GM23338 (cell line): Measurements from ENCODE around the gene CCDC38. TPM values are rescaled to one million over a fixed set of nuclear protein-coding genes. Genes with fewer than 3 reads are reported as not detected.

ENCODE experiments used
- ATAC-seq: fragments of 200-7000 bp; cut with Tn5 transposase; 3 replicates; pipeline ENCODE4 v1.9.1; 2020
- DNase-seq: peaks from one replicate; pipeline ENCODE4 v3.0.0-alpha.2; 2015; ENCODE audit warnings: low spot score
- H2AFZ ChIP-seq: fragments of 200-600 bp; sonication (generic); 2 replicates; pipeline ENCODE4 v1.8.0; 2016; ENCODE audit warnings: antibody characterized with exemption, mild to moderate bottlenecking, moderate library complexity
- H3F3A ChIP-seq: fragments of 200-600 bp; sonication (generic); replicated peaks from 2 replicates; pipeline ENCODE4 v1.8.0; 2017; ENCODE audit warnings: antibody characterized with exemption, mixed run types, low read depth
- H3K27ac ChIP-seq: fragments of 200-600 bp; sonication (generic); 2 replicates; pipeline ENCODE4 v1.6.1; 2016; ENCODE audit warnings: low read depth
- H3K27me3 ChIP-seq: fragments of 200-600 bp; sonication (generic); 2 replicates; pipeline ENCODE4 v1.8.0; 2016; ENCODE audit warnings: mild to moderate bottlenecking, mixed run types, moderate library complexity; ENCODE audit not compliant: insufficient read depth
- H3K36me3 ChIP-seq: fragments of 200-600 bp; sonication (generic); 2 replicates; pipeline ENCODE4 v1.8.0; 2016; ENCODE audit warnings: mild to moderate bottlenecking; ENCODE audit not compliant: insufficient read depth
- H3K4me1 ChIP-seq: fragments of 200-600 bp; sonication (generic); 2 replicates; pipeline ENCODE4 v1.8.0; 2016; ENCODE audit warnings: mild to moderate bottlenecking, moderate library complexity; ENCODE audit not compliant: insufficient read depth
- H3K4me2 ChIP-seq: fragments of 200-600 bp; sonication (generic); 2 replicates; pipeline ENCODE4 v1.7.1; 2017; ENCODE audit warnings: mixed run types
- H3K4me3 ChIP-seq: fragments of 200-600 bp; sonication (generic); 2 replicates; pipeline ENCODE4 v1.6.1; 2016; ENCODE audit warnings: mixed run types
- H3K79me2 ChIP-seq: fragments of 200-600 bp; sonication (generic); replicated peaks from 2 replicates; pipeline ENCODE4 v1.8.0; 2017; ENCODE audit warnings: mild to moderate bottlenecking; ENCODE audit not compliant: insufficient read depth
- H3K9me2 ChIP-seq: fragments of 200-600 bp; sonication (generic); 2 replicates; pipeline ENCODE4 v1.8.0; 2017; ENCODE audit not compliant: insufficient read depth
- H4K20me1 ChIP-seq: fragments of 200-600 bp; sonication (generic); replicated peaks from 2 replicates; pipeline ENCODE4 v1.8.0; 2017; ENCODE audit warnings: mild to moderate bottlenecking; ENCODE audit not compliant: insufficient read depth
- H3K27ac Mint-ChIP-seq: 2 replicates; pipeline ENCODE4 v1.8.0; 2020; ENCODE audit warnings: inconsistent platforms, mild to moderate bottlenecking, moderate library complexity, mixed read lengths
- H3K27me3 Mint-ChIP-seq: 3 replicates; pipeline ENCODE4 v1.8.0; 2022; ENCODE audit warnings: low read depth, mild to moderate bottlenecking, moderate library complexity, mixed read lengths, inconsistent platforms; ENCODE audit not compliant: insufficient read depth, poor library complexity
- H3K36me3 Mint-ChIP-seq: 3 replicates; pipeline ENCODE4 v1.8.0; 2021; ENCODE audit warnings: low read depth, mild to moderate bottlenecking, inconsistent platforms, moderate library complexity, mixed read lengths
- H3K4me1 Mint-ChIP-seq: 3 replicates; pipeline ENCODE4 v1.8.0; 2020; ENCODE audit warnings: mild to moderate bottlenecking, inconsistent platforms, mixed read lengths
- H3K4me3 Mint-ChIP-seq: 3 replicates; pipeline ENCODE4 v1.8.0; 2021; ENCODE audit warnings: moderate library complexity, mild to moderate bottlenecking, inconsistent platforms, mixed read lengths
- H3K9me3 Mint-ChIP-seq: 3 replicates; pipeline ENCODE4 v1.8.0; 2020; ENCODE audit warnings: moderate library complexity, mild to moderate bottlenecking, inconsistent platforms, mixed read lengths
- EZH2 ChIP-seq: fragments of 200-600 bp; sonication (generic); IDR thresholded peaks from one replicate; pipeline ENCODE4 v1.8.0; 2017; ENCODE audit warnings: antibody characterized with exemption, mild to moderate bottlenecking, low read depth; ENCODE audit not compliant: unreplicated experiment
- EZH2phosphoT487 ChIP-seq: fragments of 200-600 bp; sonication (generic); IDR thresholded peaks from one replicate; pipeline ENCODE4 v1.8.1; 2018; ENCODE audit warnings: antibody characterized with exemption; ENCODE audit not compliant: unreplicated experiment
- JUNB ChIP-seq: IDR thresholded peaks from one replicate; pipeline ENCODE4 v1.6.1; 2016; ENCODE audit warnings: antibody characterized with exemption; ENCODE audit not compliant: unreplicated experiment
- NANOG ChIP-seq: IDR thresholded peaks from 2 replicates; pipeline ENCODE4 v1.6.1; 2016; ENCODE audit warnings: antibody characterized with exemption, borderline replicate concordance
- STAT1 ChIP-seq: IDR thresholded peaks from one replicate; pipeline ENCODE4 v1.6.1; 2016; ENCODE audit warnings: antibody characterized with exemption; ENCODE audit not compliant: unreplicated experiment
- ZNF114 ChIP-seq: fragments of 250-450 bp; sonication (Bioruptor Pico); IDR thresholded peaks from 2 replicates; pipeline ENCODE4 v1.5.0; 2020; ENCODE audit warnings: mild to moderate bottlenecking, moderate library complexity
- ZNF331 ChIP-seq: fragments of 250-450 bp; sonication (Bioruptor Pico); IDR thresholded peaks from 2 replicates; pipeline ENCODE4 v1.5.0; 2020; ENCODE audit warnings: low read depth, mild to moderate bottlenecking, moderate library complexity
- polyA plus RNA-seq: library from polyadenylated mRNA; unstranded; fragments of >200 nt; fragmentation: Nextera tagmentation; extraction: Ambion mirVana; gene quantifications from 2 replicates; pipeline ENCODE4 v1.2.1, GENCODE V29; 2016
- total RNA-seq: library from RNA; depleted of rRNA; stranded (reverse); fragments of >200 nt; shearing (Covaris generic); gene quantifications from 2 replicates; pipeline ENCODE4 v1.2.3, GENCODE V29; 2014
- TF ChIP-seq, protein P1 (sequence below): IDR thresholded peaks from 2 replicates; pipeline ENCODE4 v1.6.1; 2016; ENCODE audit warnings: antibody characterized with exemption
- TF ChIP-seq, protein P2 (sequence below): fragments of 250-450 bp; sonication (Bioruptor Pico); IDR thresholded peaks from 2 replicates; pipeline ENCODE4 v1.5.0; 2020; ENCODE audit warnings: mild to moderate bottlenecking, moderate library complexity
- TF ChIP-seq, protein P3 (sequence below): IDR thresholded peaks from one replicate; pipeline ENCODE4 v1.6.1; 2018; ENCODE audit warnings: antibody characterized with exemption; ENCODE audit not compliant: unreplicated experiment
- TF ChIP-seq, protein P4 (sequence below), 2 experiments: fragments of 200-600 bp in 1 of 2; sonication (generic) in 1 of 2; conservative IDR thresholded peaks; 2 replicates each; pipeline versions ENCODE4 v1.5.1 to v1.6.1; 2016 to 2017; ENCODE audit warnings: antibody characterized with exemption in 2 of 2, low read depth in 2 of 2, mild to moderate bottlenecking in 2 of 2, moderate library complexity in 1 of 2

The CCDC38 gene
- total and polyA plus RNA-seq, 2 experiments from 2014 or later: not detected

DNA sequence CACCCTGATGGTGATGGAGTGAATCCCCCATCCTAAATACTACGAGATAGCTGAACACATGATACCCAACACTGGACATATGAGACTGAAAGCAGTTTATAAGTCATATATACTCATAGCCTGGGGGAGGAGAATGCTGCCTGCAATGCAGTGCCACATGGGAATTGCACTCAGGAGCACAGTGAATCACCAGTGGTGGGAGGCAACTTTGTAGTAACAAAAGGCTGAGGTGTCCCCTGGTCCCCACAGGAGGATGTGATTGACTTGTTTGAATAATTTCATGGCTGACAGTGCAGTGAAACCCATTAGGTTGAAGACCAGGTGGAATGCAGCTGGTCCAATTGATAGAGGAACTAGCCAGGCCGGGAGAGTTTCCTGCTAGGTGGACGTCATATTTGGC, 20.2 kb downstream of the CCDC38 start:
- Histone ChIP-seq H3K4me2 (no peak overlapping the region), H3K4me3 (no peak overlapping the region), H2AFZ (no peak overlapping the region), H3K27ac (no peak overlapping the region), H3K27me3 (no peaks in the 10 kb centered on the region), H3F3A (no peaks in the 10 kb centered on the region), H3K36me3 (no peaks in the 10 kb centered on the region), H3K79me2 (no peaks in the 10 kb centered on the region), H3K9me2 (no peaks in the 10 kb centered on the region), H3K4me1 (no peaks in the 10 kb centered on the region), H4K20me1 (no peaks in the 10 kb centered on the region)
- Mint-ChIP-seq H3K27ac (no peak overlapping the region), H3K4me3 (no peak overlapping the region), H3K27me3 (peaks cover 6% of the 10 kb centered on the region), H3K36me3 (no peaks in the 10 kb centered on the region), H3K4me1 (no peaks in the 10 kb centered on the region), H3K9me3 (peaks cover 3% of the 10 kb centered on the region; the same call in 1 of the 3 replicates)
- ATAC-seq (no peak), DNase-seq (no peak)
- TF ChIP-seq EZH2phosphoT487 (no peak), NANOG (no peak), JUNB (no peak), EZH2 (no peak), ZNF331 (CRISPR knock-in tag) (no peak), ZNF114 (CRISPR knock-in tag) (no peak), STAT1 (no peak)
- TF ChIP-seq, protein P1, sequence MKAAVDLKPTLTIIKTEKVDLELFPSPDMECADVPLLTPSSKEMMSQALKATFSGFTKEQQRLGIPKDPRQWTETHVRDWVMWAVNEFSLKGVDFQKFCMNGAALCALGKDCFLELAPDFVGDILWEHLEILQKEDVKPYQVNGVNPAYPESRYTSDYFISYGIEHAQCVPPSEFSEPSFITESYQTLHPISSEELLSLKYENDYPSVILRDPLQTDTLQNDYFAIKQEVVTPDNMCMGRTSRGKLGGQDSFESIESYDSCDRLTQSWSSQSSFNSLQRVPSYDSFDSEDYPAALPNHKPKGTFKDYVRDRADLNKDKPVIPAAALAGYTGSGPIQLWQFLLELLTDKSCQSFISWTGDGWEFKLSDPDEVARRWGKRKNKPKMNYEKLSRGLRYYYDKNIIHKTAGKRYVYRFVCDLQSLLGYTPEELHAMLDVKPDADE: no peak
- TF ChIP-seq, protein P2, sequence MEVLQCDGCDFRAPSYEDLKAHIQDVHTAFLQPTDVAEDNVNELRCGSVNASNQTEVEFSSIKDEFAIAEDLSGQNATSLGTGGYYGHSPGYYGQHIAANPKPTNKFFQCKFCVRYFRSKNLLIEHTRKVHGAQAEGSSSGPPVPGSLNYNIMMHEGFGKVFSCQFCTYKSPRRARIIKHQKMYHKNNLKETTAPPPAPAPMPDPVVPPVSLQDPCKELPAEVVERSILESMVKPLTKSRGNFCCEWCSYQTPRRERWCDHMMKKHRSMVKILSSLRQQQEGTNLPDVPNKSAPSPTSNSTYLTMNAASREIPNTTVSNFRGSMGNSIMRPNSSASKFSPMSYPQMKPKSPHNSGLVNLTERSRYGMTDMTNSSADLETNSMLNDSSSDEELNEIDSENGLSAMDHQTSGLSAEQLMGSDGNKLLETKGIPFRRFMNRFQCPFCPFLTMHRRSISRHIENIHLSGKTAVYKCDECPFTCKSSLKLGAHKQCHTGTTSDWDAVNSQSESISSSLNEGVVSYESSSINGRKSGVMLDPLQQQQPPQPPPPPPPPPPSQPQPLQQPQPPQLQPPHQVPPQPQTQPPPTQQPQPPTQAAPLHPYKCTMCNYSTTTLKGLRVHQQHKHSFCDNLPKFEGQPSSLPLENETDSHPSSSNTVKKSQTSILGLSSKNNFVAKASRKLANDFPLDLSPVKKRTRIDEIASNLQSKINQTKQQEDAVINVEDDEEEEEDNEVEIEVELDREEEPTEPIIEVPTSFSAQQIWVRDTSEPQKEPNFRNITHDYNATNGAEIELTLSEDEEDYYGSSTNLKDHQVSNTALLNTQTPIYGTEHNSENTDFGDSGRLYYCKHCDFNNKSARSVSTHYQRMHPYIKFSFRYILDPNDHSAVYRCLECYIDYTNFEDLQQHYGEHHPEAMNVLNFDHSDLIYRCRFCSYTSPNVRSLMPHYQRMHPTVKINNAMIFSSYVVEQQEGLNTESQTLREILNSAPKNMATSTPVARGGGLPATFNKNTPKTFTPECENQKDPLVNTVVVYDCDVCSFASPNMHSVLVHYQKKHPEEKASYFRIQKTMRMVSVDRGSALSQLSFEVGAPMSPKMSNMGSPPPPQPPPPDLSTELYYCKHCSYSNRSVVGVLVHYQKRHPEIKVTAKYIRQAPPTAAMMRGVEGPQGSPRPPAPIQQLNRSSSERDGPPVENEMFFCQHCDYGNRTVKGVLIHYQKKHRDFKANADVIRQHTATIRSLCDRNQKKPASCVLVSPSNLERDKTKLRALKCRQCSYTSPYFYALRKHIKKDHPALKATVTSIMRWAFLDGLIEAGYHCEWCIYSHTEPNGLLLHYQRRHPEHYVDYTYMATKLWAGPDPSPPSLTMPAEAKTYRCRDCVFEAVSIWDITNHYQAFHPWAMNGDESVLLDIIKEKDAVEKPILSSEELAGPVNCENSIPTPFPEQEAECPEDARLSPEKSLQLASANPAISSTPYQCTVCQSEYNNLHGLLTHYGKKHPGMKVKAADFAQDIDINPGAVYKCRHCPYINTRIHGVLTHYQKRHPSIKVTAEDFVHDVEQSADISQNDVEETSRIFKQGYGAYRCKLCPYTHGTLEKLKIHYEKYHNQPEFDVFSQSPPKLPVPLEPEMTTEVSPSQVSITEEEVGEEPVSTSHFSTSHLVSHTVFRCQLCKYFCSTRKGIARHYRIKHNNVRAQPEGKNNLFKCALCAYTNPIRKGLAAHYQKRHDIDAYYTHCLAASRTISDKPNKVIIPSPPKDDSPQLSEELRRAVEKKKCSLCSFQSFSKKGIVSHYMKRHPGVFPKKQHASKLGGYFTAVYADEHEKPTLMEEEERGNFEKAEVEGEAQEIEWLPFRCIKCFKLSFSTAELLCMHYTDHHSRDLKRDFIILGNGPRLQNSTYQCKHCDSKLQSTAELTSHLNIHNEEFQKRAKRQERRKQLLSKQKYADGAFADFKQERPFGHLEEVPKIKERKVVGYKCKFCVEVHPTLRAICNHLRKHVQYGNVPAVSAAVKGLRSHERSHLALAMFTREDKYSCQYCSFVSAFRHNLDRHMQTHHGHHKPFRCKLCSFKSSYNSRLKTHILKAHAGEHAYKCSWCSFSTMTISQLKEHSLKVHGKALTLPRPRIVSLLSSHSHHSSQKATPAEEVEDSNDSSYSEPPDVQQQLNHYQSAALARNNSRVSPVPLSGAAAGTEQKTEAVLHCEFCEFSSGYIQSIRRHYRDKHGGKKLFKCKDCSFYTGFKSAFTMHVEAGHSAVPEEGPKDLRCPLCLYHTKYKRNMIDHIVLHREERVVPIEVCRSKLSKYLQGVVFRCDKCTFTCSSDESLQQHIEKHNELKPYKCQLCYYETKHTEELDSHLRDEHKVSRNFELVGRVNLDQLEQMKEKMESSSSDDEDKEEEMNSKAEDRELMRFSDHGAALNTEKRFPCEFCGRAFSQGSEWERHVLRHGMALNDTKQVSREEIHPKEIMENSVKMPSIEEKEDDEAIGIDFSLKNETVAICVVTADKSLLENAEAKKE (CRISPR knock-in tag): no peak
- TF ChIP-seq, protein P3, sequence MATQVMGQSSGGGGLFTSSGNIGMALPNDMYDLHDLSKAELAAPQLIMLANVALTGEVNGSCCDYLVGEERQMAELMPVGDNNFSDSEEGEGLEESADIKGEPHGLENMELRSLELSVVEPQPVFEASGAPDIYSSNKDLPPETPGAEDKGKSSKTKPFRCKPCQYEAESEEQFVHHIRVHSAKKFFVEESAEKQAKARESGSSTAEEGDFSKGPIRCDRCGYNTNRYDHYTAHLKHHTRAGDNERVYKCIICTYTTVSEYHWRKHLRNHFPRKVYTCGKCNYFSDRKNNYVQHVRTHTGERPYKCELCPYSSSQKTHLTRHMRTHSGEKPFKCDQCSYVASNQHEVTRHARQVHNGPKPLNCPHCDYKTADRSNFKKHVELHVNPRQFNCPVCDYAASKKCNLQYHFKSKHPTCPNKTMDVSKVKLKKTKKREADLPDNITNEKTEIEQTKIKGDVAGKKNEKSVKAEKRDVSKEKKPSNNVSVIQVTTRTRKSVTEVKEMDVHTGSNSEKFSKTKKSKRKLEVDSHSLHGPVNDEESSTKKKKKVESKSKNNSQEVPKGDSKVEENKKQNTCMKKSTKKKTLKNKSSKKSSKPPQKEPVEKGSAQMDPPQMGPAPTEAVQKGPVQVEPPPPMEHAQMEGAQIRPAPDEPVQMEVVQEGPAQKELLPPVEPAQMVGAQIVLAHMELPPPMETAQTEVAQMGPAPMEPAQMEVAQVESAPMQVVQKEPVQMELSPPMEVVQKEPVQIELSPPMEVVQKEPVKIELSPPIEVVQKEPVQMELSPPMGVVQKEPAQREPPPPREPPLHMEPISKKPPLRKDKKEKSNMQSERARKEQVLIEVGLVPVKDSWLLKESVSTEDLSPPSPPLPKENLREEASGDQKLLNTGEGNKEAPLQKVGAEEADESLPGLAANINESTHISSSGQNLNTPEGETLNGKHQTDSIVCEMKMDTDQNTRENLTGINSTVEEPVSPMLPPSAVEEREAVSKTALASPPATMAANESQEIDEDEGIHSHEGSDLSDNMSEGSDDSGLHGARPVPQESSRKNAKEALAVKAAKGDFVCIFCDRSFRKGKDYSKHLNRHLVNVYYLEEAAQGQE: no peak
- TF ChIP-seq, protein P4, sequence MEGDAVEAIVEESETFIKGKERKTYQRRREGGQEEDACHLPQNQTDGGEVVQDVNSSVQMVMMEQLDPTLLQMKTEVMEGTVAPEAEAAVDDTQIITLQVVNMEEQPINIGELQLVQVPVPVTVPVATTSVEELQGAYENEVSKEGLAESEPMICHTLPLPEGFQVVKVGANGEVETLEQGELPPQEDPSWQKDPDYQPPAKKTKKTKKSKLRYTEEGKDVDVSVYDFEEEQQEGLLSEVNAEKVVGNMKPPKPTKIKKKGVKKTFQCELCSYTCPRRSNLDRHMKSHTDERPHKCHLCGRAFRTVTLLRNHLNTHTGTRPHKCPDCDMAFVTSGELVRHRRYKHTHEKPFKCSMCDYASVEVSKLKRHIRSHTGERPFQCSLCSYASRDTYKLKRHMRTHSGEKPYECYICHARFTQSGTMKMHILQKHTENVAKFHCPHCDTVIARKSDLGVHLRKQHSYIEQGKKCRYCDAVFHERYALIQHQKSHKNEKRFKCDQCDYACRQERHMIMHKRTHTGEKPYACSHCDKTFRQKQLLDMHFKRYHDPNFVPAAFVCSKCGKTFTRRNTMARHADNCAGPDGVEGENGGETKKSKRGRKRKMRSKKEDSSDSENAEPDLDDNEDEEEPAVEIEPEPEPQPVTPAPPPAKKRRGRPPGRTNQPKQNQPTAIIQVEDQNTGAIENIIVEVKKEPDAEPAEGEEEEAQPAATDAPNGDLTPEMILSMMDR (conservative IDR thresholded peaks at IDR 0.05; ENCODE audit: low read depth in 2 of 2): no peak
